DMS 273 (cell line): Measurements from ENCODE around the gene GYS2.
"Not testable (repeated sequence)": the region's sequence is repeated elsewhere in the genome, so short reads cannot be mapped to it uniquely, and the experiment has no call there.

ENCODE experiments used
- DNase-seq: peaks from one replicate; lab custom pipeline; 2025; ENCODE audit not compliant: unreplicated experiment; lab: John Stamatoyannopoulos, UW

GYS2 gene

GRCh38 chr12:21604245-21605101 lies at the start of gene GYS2:
GYS2 (minus strand) TSS chr12:21604847; CDS start chr12:21604592, 255 bp downstream.
- no peak for DNase-seq

- no peak for DNase-seq
These were observed 47.2 kb upstream of the GYS2 start for GRCh38 chr12:21651821-21652220.

- no peak for DNase-seq
These were observed 46.4 kb upstream of the GYS2 start for GRCh38 chr12:21650997-21651396.

GRCh38 chr12:21649034-21649433 lies 44.4 kb upstream of the GYS2 start:
- DNase-seq = no peak

- no peak for DNase-seq
These were observed 43.7 kb upstream of the GYS2 start for GRCh38 chr12:21648378-21648777.

GRCh38 chr12:21647179-21647578 lies 42.5 kb upstream of the GYS2 start:
- no peak for DNase-seq

- DNase-seq = not testable (repeated sequence)
These were observed 40.4 kb upstream of the GYS2 start for GRCh38 chr12:21645041-21645500.

GRCh38 chr12:21644516-21644915 lies 39.9 kb upstream of the GYS2 start:
- no peak for DNase-seq

GRCh38 chr12:21643758-21644157 lies 39.1 kb upstream of the GYS2 start:
- no peak for DNase-seq

- DNase-seq = no peak
These were observed 38.2 kb upstream of the GYS2 start for GRCh38 chr12:21642707-21643389.

GRCh38 chr12:21638054-21638891 lies 33.6 kb upstream of the GYS2 start:
- DNase-seq = no peak

- DNase-seq = no peak
These were observed 29.6 kb upstream of the GYS2 start for GRCh38 chr12:21634245-21634644.

GRCh38 chr12:21631367-21631766 lies 26.7 kb upstream of the GYS2 start:
- no peak for DNase-seq

- DNase-seq = no peak
These were observed 23.3 kb upstream of the GYS2 start for GRCh38 chr12:21627924-21628323.

GRCh38 chr12:21618566-21618965 lies 13.9 kb upstream of the GYS2 start:
- no peak for DNase-seq

- DNase-seq = no peak
These were observed 12.4 kb upstream of the GYS2 start for GRCh38 chr12:21617030-21617429.

- DNase-seq = no peak
These were observed 10.8 kb upstream of the GYS2 start for GRCh38 chr12:21615431-21615830.

- DNase-seq = no peak
These were observed 9.9 kb upstream of the GYS2 start for GRCh38 chr12:21614506-21614905.

- DNase-seq = peak; percentile 5
These were observed 9.3 kb upstream of the GYS2 start for GRCh38 chr12:21613931-21614330.

GRCh38 chr12:21608196-21608595 lies 3.5 kb upstream of the GYS2 start:
- DNase-seq = no peak

GRCh38 chr12:21607701-21608100 lies 3.1 kb upstream of the GYS2 start:
- peak; percentile 23 for DNase-seq
